Fibroblast of skin of back (primary cell): ENCODE data around the gene PCDHB7.
"Not testable (repeated sequence)": the region's sequence is repeated elsewhere in the genome, so short reads cannot be mapped to it uniquely, and the experiment has no call there.

Source experiments
- DNase-seq: peaks from one replicate; pipeline ENCODE4 v3.0.0-alpha.2; 2013

Gene PCDHB7

GRCh38 chr5:141224844-141225243, 52.4 kb downstream of the PCDHB7 start:
- not testable (repeated sequence) for DNase-seq

- DNase-seq, result not testable (repeated sequence)
Measured at GRCh38 chr5:141225421-141225820, 53.0 kb downstream of the PCDHB7 start.
